HepG2 (cell line): ENCODE results near the gene TMEM260. TPM values are rescaled to one million over a fixed set of nuclear protein-coding genes. Genes with fewer than 3 reads are reported as not detected.

Experiments used
- CHD2 ChIP-seq: IDR thresholded peaks from 2 replicates; pipeline ENCODE4 v1.6.1; 2011; ENCODE audit warnings: low read depth, low read length, improper control_type of control experiment
- ELF1 ChIP-seq: sonication (generic); formaldehyde crosslinking; IDR thresholded peaks from 2 replicates; pipeline ENCODE4 v1.4.0; 2020; ENCODE audit warnings: missing genetic modification reagents
- NR0B2 ChIP-seq: sonication (generic); formaldehyde crosslinking; IDR thresholded peaks from 2 replicates; pipeline ENCODE4 v1.4.0; 2020; ENCODE audit warnings: mild to moderate bottlenecking, missing genetic modification reagents
- NR2F6 ChIP-seq, 2 experiments: IDR thresholded peaks; 2 replicates each; pipeline ENCODE4 v1.6.1; 2016; ENCODE audit warnings: antibody characterized with exemption in 1 of 2, mild to moderate bottlenecking in 1 of 2
- SAFB2 ChIP-seq: sonication (generic); formaldehyde crosslinking; IDR thresholded peaks from 2 replicates; pipeline ENCODE4 v1.5.1; 2020; ENCODE audit warnings: missing genetic modification reagents, low read depth, mild to moderate bottlenecking, borderline replicate concordance
- SETDB1 ChIP-seq: sonication (generic); formaldehyde crosslinking; IDR thresholded peaks from 2 replicates; pipeline ENCODE4 v1.5.1; 2020; ENCODE audit warnings: missing genetic modification reagents, mild to moderate bottlenecking, borderline replicate concordance
- SMARCC2 ChIP-seq: fragments of 450-650 bp; IDR thresholded peaks from 2 replicates; pipeline ENCODE4 v1.6.1; 2017; ENCODE audit warnings: antibody characterized with exemption, mild to moderate bottlenecking
- TEAD3 ChIP-seq: optimal IDR thresholded peaks from 2 replicates; pipeline ENCODE3; 2016; ENCODE audit warnings: borderline replicate concordance
- ZNF101 ChIP-seq: sonication (generic); formaldehyde crosslinking; IDR thresholded peaks from 2 replicates; pipeline ENCODE4 v1.4.0; 2020; ENCODE audit warnings: mild to moderate bottlenecking, low read depth, missing genetic modification reagents, borderline replicate concordance
- ZNF160 ChIP-seq: sonication (generic); formaldehyde crosslinking; IDR thresholded peaks from 2 replicates; pipeline ENCODE4 v1.8.0; 2022; ENCODE audit warnings: mild to moderate bottlenecking, inconsistent platforms, missing genetic modification reagents
- ZNF234 ChIP-seq: sonication (generic); formaldehyde crosslinking; conservative IDR thresholded peaks from 2 replicates; pipeline ENCODE4 v1.5.1; 2020; ENCODE audit warnings: mild to moderate bottlenecking, missing genetic modification reagents
- ZNF281 ChIP-seq: sonication (generic); formaldehyde crosslinking; IDR thresholded peaks from 2 replicates; pipeline ENCODE4 v1.4.0; 2020; ENCODE audit warnings: missing genetic modification reagents, borderline replicate concordance
- ZNF331 ChIP-seq: sonication (generic); formaldehyde crosslinking; IDR thresholded peaks from 2 replicates; pipeline ENCODE4 v1.4.0; 2020; ENCODE audit warnings: missing genetic modification reagents
- ZNF557 ChIP-seq: sonication (generic); formaldehyde crosslinking; IDR thresholded peaks from 2 replicates; pipeline ENCODE4 v1.4.0; 2020; ENCODE audit warnings: missing genetic modification reagents
- ZNF644 ChIP-seq: IDR thresholded peaks from 2 replicates; pipeline ENCODE4 v1.6.1; 2016; ENCODE audit warnings: low read depth
- ZNF883 ChIP-seq: sonication (generic); formaldehyde crosslinking; IDR thresholded peaks from 2 replicates; pipeline ENCODE4 v1.5.1; 2020; ENCODE audit warnings: mild to moderate bottlenecking, missing genetic modification reagents; ENCODE audit errors: not compliant biosample characterization
- polyA plus RNA-seq, 8 experiments: library from polyadenylated mRNA; depleted of rRNA in 3 of 8; stranded (reverse) in 7 of 8; unstranded in 1 of 8; fragments of >200 nt; fragmentation: Illumina TruSeq in 4 of 8; extraction: Trizol in 4 of 8; gene quantifications; 2 replicates each; pipeline versions ENCODE4 v1.2.1 to v1.2.3, GENCODE V29; 2011 to 2016; ENCODE audit warnings: low read depth in 4 of 8, missing spikeins in 1 of 8, mixed read lengths in 1 of 8; ENCODE audit not compliant: insufficient read depth in 1 of 8
- total RNA-seq, 5 experiments: library from RNA; depleted of rRNA; stranded (reverse); fragments of >200 nt; fragmentation: Illumina TruSeq; extraction: Trizol; gene quantifications; 2 replicates each; pipeline ENCODE4 v1.2.3, GENCODE V29; 2016; ENCODE audit warnings: low read depth in 1 of 5
- TF ChIP-seq, protein P1 (sequence below): sonication (generic); formaldehyde crosslinking; IDR thresholded peaks from 2 replicates; pipeline ENCODE4 v1.5.1; 2020; ENCODE audit warnings: mild to moderate bottlenecking, missing genetic modification reagents, borderline replicate concordance
- TF ChIP-seq, protein P2 (sequence below): IDR thresholded peaks from 2 replicates; pipeline ENCODE4 v1.6.1; 2018; ENCODE audit warnings: missing genetic modification reagents
- TF ChIP-seq, protein P3 (sequence below): sonication (generic); formaldehyde crosslinking; conservative IDR thresholded peaks from 2 replicates; pipeline ENCODE4 v1.8.1; 2023; ENCODE audit warnings: missing genetic modification reagents

TMEM260 gene
- total and polyA plus RNA-seq, 2 of the 13 experiments (the other 11 are each of a cell fraction or from before 2014, with no cell fraction given) = 7.7 to 9.3 TPM

GRCh38 chr14:56694609-56695008 lies 115.0 kb downstream of the TMEM260 start (continued):
- TF ChIP-seq, protein P1, sequence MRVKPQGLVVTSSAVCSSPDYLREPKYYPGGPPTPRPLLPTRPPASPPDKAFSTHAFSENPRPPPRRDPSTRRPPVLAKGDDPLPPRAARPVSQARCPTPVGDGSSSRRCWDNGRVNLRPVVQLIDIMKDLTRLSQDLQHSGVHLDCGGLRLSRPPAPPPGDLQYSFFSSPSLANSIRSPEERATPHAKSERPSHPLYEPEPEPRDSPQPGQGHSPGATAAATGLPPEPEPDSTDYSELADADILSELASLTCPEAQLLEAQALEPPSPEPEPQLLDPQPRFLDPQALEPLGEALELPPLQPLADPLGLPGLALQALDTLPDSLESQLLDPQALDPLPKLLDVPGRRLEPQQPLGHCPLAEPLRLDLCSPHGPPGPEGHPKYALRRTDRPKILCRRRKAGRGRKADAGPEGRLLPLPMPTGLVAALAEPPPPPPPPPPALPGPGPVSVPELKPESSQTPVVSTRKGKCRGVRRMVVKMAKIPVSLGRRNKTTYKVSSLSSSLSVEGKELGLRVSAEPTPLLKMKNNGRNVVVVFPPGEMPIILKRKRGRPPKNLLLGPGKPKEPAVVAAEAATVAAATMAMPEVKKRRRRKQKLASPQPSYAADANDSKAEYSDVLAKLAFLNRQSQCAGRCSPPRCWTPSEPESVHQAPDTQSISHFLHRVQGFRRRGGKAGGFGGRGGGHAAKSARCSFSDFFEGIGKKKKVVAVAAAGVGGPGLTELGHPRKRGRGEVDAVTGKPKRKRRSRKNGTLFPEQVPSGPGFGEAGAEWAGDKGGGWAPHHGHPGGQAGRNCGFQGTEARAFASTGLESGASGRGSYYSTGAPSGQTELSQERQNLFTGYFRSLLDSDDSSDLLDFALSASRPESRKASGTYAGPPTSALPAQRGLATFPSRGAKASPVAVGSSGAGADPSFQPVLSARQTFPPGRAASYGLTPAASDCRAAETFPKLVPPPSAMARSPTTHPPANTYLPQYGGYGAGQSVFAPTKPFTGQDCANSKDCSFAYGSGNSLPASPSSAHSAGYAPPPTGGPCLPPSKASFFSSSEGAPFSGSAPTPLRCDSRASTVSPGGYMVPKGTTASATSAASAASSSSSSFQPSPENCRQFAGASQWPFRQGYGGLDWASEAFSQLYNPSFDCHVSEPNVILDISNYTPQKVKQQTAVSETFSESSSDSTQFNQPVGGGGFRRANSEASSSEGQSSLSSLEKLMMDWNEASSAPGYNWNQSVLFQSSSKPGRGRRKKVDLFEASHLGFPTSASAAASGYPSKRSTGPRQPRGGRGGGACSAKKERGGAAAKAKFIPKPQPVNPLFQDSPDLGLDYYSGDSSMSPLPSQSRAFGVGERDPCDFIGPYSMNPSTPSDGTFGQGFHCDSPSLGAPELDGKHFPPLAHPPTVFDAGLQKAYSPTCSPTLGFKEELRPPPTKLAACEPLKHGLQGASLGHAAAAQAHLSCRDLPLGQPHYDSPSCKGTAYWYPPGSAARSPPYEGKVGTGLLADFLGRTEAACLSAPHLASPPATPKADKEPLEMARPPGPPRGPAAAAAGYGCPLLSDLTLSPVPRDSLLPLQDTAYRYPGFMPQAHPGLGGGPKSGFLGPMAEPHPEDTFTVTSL (CRISPR knock-in tag) = 0 out of 2 replicates have a peak, but pooled peaks have one; percentile 30
- TF ChIP-seq ZNF331 (CRISPR knock-in tag) (no peak), ZNF644 (peak; percentile 78), ZNF281 (CRISPR knock-in tag) (peak; percentile 49; the same call in 1 of the 2 replicates), ELF1 (CRISPR knock-in tag) (0 out of 2 replicates have a peak, but pooled peaks have one; percentile 21), ZNF883 (CRISPR knock-in tag) (no peak), CHD2 (no peak), NR2F6 (IDR thresholded peaks at IDR 0.05) (no peak), NR2F6 (CRISPR knock-in tag; IDR thresholded peaks at IDR 0.05) (peak; percentile 10; the same call in 1 of the 2 replicates), ZNF234 (CRISPR knock-in tag) (no peak), ZNF557 (CRISPR knock-in tag) (no peak), SAFB2 (CRISPR knock-in tag) (no peak), ZNF101 (CRISPR knock-in tag) (no peak), SMARCC2 (no peak), ZNF160 (CRISPR knock-in tag) (no peak), TEAD3 (peak; percentile 5), NR0B2 (CRISPR knock-in tag) (no peak), SETDB1 (CRISPR knock-in tag) (no peak)
- TF ChIP-seq, protein P2, sequence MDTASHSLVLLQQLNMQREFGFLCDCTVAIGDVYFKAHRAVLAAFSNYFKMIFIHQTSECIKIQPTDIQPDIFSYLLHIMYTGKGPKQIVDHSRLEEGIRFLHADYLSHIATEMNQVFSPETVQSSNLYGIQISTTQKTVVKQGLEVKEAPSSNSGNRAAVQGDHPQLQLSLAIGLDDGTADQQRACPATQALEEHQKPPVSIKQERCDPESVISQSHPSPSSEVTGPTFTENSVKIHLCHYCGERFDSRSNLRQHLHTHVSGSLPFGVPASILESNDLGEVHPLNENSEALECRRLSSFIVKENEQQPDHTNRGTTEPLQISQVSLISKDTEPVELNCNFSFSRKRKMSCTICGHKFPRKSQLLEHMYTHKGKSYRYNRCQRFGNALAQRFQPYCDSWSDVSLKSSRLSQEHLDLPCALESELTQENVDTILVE (CRISPR knock-in tag) = no peak
- TF ChIP-seq, protein P3, sequence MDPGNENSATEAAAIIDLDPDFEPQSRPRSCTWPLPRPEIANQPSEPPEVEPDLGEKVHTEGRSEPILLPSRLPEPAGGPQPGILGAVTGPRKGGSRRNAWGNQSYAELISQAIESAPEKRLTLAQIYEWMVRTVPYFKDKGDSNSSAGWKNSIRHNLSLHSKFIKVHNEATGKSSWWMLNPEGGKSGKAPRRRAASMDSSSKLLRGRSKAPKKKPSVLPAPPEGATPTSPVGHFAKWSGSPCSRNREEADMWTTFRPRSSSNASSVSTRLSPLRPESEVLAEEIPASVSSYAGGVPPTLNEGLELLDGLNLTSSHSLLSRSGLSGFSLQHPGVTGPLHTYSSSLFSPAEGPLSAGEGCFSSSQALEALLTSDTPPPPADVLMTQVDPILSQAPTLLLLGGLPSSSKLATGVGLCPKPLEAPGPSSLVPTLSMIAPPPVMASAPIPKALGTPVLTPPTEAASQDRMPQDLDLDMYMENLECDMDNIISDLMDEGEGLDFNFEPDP = no peak
